Measurements from ENCODE around the gene EWSR1.

DNA sequence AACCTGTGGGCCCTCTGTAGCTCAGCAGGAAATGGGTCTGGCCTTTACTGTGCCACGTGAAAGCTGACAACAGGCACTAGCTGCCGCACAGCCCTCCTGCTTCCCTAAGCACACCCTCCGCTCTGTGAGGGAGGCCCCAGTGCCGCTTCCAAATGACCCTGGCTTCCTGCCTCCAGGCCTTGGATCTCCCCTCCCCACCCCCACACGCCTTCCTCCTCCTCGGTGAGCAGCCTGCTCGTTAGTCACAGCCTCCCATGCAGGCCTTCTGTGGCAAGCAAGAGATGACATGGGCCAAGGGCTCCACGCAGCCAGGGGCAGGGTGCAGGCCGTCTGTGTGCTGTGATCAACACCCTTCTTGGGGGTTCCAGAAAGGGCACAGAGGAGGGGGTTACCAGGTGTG is 62.7 kb downstream of the EWSR1 start:
- TF ChIP-seq CTCF (IDR thresholded peaks at IDR 0.05; ENCODE audit: insufficient read depth, low read length) (no peak), GABPA (IDR thresholded peaks at IDR 0.05; ENCODE audit: low read depth) (no peak), POLR2AphosphoS5 (IDR thresholded peaks at IDR 0.05; ENCODE audit: low read depth) (no peak)

Measured in HL-60 (cell line).